Right renal pelvis (tissue), 4 donors: ENCODE results near the gene FOXP2. TPM values are rescaled to one million over a fixed set of nuclear protein-coding genes. Genes with fewer than 3 reads are reported as not detected.

ENCODE experiments used
- DNase-seq, 4 donors: peaks; one replicate each; pipeline ENCODE4 v3.0.0-alpha.2; 2013; ENCODE audit warnings: low read depth in 4 of 4, low spot score in 3 of 4, missing footprints in 1 of 4
- polyA plus RNA-seq, 4 donors: library from polyadenylated mRNA; unstranded; fragments of 120-200 nt; gene quantifications; one replicate each; pipeline ENCODE4 v1.2.1, GENCODE V29; 2013; ENCODE audit not compliant: insufficient read length in 4 of 4

The FOXP2 gene
- polyA plus RNA-seq, 4 donors = 7.9 to 13.4 (median 11.3) TPM

DNA sequence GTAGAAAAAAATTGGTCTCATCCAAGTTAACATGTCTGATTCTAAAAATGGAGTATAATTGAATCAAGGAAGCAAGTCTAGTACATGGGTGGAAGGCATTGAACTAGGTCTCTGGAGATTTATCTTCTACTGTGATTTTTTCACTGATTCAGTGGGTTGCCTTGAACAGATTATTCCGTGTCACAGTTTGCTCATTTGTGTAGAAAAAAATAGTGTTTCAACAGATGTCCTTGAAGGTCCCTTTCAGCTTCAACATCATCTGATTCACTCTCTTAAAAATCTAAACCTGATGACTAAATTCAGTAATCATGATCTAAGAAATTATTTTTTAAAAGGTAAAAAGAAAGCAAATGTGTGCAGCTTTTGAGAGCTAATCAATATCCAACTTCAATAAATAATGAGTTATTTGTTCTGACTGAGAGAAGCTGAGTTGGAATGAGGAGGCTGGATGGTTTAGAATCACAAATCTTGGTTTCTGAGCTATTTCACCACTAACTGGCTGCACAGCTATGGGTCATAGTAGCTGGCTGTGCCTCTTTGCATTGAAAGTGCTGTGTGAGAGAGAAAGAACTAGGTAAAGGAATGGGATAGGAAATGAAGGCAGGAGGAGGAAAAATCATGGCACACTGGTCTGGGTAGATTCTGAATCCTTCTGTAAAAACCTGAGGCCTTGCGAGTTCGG, 285.8 kb downstream of the FOXP2 start:
- DNase-seq = no peak

DNA sequence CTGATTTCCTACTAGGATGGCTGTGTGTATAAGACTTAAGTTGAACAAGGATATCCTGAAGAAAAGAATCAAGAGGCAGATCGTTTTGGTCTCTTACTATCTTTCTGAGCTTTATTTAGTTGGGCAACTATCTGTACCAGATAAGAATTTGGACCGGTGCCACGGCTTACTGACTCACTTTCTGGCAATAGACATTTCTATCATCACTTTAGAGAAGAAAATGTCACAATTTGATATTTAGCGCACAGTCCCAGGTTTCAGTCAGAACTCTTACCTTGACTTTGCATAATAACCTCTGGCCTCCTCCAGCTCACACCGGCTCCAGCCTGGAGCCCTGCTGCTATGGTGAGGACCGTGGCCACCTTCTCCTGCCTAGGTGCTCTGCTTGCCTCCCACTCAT, 289.1 kb downstream of the FOXP2 start:
- DNase-seq = no peak

DNA sequence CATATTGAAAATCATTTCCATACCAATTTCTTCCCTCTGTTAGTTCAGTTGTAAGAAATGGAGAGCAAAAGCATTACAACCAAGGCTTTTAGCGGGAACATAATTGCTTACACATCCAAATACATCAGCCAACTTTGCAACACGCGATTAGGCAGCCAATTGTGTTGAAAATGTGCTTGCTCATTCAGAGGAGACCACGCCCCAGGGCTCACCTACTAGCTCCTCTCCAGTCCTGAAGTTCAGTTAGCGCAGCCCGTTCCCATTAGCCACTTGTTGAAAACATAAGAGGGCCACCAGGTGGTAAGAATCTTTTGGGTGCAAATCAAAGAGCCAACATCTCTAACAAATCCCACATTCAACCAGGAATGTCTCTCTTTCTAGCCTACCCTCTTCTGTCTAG, 294.0 kb downstream of the FOXP2 start:
- no peak for DNase-seq

DNA sequence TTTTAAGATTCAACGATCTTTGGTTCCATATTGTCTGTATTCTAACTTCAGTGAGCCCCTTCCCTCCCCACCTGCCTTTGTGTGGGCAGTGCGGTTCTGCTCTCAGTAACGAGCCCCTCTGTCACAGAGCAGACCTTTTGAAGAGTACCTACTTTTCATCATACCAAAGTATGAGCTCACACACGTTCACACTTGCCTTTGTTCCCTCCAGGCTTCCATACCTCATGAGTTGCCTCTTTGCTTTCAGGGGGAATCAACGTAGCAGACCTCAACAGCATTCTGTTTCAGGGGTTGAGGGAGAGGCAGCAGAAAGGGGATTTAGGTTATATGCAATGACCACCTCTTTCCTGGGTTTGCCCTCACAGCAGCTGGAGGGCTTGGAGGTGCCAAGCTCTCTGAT, 295.9 kb downstream of the FOXP2 start:
- no peak for DNase-seq

DNA sequence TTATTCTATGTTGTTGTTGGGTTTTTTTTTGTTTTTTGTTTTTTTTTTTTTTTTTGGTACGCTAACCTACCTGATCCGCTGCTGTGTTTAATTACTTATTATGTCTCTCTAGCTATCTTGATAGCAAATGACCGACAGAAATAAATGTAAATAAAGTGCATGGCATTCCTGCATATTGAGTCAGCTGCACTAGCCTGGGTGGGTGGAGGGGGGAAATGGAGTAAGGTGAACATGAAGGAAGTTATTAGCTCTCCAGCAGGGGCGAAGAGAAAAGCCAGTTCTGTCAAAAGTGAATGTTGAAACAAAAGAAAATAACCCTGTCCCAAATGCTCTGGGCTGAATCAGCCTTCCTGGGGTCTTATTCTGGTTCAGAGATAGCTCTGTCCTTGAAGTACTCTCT, 296.6 kb downstream of the FOXP2 start:
- DNase-seq = no peak

DNA sequence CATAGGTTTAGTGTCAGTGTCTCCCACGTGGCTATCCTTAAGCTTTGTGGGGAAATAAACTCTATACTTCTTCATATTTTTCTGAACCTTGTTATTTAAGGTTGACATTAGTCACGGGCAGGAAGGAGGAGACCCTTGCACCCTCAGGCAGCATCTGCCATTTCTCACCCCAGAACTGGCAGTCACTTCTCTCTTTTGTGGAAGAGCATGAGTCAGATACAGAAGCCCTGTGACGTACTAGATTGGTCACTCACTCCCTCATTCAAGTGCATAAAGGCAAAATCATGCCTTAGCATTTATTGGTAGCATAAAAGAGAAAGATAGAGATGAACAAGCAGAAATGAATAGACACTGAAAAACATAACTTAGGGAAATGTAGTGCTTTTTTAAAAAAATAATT, 301.3 kb downstream of the FOXP2 start:
- no peak for DNase-seq

DNA sequence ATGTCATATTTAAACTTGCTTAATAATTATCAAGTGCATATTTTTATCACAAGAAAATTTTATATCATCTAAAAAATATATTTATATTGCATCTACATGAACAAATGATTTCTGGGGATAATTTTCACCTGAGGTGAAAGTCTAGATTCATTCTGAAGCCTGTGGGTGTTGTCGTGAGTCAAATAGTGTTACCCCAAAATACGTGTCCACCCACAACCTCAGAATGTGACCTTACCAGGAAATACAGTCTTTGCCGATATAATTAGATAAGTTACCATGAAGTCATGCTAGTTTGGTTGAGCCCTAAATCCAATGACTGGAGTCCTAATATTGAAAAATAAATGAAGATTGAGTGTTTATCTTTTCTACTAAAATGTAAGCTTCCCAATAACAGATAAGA, 304.2 kb downstream of the FOXP2 start:
- no peak for DNase-seq

DNA sequence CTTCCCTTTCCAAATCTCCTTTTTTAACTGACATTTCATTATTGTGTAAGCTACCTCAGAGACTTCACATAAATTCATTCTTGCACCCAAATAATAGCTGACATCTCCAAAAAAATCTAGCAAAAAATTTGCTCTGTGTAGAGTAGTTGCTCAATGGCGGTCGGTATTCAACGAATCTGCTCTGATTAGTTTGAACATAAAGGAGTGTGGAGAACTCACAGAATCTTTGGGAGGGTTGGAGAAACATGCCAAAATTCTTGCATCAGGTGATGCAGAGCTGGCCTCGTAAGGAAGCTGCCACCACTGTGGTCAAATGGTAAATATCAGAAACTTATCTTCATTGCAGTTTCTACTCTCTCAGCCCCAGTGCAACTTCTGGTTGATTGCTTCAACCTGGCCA, 306.1 kb downstream of the FOXP2 start:
- DNase-seq = no peak

DNA sequence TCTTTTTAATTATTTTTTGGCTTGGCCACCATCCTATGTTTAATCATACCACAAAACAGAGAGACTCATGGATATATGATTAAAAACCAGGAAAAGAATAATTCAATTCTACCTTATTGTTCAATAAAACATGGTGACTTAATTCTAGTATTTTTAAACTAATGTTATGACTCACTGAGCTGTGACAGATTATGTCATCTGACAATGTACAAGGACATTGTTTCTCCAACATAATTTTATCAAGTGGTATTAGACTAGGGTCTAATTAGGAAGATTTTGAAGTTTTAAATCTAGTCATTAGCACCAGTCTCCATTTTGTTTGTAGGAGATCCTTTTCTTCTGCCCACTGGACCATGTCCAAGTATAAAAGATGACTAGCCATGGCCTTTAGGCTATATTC, 307.9 kb downstream of the FOXP2 start:
- no peak for DNase-seq

DNA sequence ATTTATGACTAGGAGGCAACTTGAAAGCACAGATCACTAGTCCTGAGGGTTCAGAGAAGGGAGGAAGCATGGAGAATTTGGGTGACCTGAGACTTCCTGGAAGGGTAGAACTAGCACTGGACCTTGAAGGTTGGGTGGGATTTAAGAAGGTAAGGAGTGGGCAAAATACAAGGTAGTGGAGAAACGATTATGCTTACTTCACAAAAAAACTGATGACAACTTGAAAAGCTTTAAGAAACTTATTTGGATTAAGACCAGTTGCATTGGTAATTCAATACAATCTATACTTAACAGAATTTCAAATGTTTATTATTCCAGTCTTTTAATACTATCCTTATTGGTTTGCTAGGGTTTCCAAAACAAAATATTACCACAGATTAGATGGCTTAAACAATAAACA, 308.7 kb downstream of the FOXP2 start:
- DNase-seq = no peak

DNA sequence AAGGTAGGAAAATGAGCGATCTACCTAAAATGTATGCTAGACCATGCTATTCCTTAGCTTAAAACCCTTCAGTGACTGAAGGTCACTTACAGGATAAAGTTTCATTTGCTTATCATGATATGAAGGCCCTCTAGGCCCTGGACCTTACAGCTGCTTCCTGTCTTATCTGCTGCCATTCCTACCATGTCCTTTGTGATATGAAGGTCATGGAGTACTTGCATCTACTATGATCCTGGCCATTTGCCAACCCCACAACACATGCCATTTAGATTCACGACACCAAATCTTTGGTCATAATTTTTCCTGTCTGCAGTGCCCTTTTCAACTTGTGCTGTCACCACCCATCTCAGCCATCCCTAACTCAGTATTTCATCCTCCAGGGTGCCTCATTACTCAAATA, 325.5 kb downstream of the FOXP2 start:
- DNase-seq = no peak

DNA sequence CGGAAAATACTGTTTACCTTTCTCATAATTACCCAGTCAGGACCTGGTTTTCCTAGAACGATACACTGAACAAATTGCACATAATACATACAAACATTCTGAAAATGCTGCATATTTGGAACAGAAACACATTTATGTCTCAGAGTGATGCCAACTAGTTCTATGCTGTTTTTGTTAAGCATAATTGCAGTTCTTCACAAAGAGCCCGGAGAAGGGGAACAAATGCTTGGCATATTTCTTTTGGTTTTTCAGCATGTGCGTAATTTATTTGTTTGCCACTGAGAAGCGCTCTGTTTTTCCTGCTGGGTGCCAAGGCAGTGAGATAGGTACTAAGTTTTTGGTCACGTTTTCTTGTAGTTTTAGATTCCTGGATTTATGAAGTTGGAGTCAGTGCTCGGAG, 326.3 kb downstream of the FOXP2 start:
- DNase-seq = no peak

DNA sequence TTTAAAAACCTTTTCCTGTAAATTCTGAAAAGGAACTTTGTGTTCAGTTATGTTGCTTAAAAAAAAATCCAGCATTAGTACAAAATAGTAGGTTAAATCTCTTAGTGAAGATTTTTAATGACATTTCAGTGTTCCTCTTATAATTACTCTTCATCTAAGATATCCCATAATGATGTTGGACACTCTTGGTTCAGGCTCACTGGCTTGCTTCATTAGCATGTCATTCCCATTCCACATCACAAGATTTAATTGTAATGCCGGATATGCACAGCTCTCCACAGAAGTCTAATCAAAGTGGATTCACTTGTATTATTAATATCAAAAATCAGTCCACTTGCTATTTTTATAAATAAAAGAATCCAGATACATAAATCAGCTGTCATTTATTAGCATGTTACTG, 327.3 kb downstream of the FOXP2 start:
- no peak for DNase-seq
